Measurements from ENCODE around the gene FOCAD.
"Not testable (repeated sequence)": the region's sequence is repeated elsewhere in the genome, so short reads cannot be mapped to it uniquely, and the experiment has no call there.

Gene FOCAD

GRCh38 chr9:20650750-20651299, 33.2 kb upstream of the FOCAD start:
- H3K27ac ChIP-seq (ENCODE audit: low read length), result no peak overlapping the region
- DNase-seq, result no peak
- no peak overlapping the region for H3K4me2 ChIP-seq (ENCODE audit: low read depth, low read length)
- H3K79me2 ChIP-seq (ENCODE audit: low read length), result no peaks in the 10 kb centered on the region
- no peaks in the 10 kb centered on the region for H3K9me3 ChIP-seq (replicated peaks; ENCODE audit: insufficient read depth, low read length)
- H3K4me1 ChIP-seq (ENCODE audit: low read length), result no peaks in the 10 kb centered on the region
- no peaks in the 10 kb centered on the region for H3F3A ChIP-seq (ENCODE audit: insufficient read depth, low read length)
- H2AFZ ChIP-seq (ENCODE audit: low read length), result no peak overlapping the region
- H3K9ac ChIP-seq (ENCODE audit: low read length), result no peak overlapping the region
- H3K4me3 ChIP-seq (ENCODE audit: low read length), result no peak overlapping the region
- H3K9me2 ChIP-seq (replicated peaks; ENCODE audit: insufficient read depth, low read length), result no peaks in the 10 kb centered on the region
- TF ChIP-seq EZH2phosphoT487 (IDR thresholded peaks at IDR 0.05; ENCODE audit: low read length), result no peak
- no peaks in the 10 kb centered on the region for H3K27me3 ChIP-seq (replicated peaks; ENCODE audit: insufficient read depth, low read length)
- no peaks in the 10 kb centered on the region for H3K36me3 ChIP-seq (replicated peaks; ENCODE audit: insufficient read depth, low read length)
- no peaks in the 10 kb centered on the region for H4K20me1 ChIP-seq (ENCODE audit: insufficient read depth, low read length)

GRCh38 chr9:20651939-20652338, 32.1 kb upstream of the FOCAD start:
- H3K27ac ChIP-seq (ENCODE audit: low read length), result no peak overlapping the region
- H3K27me3 ChIP-seq (replicated peaks; ENCODE audit: insufficient read depth, low read length), result no peaks in the 10 kb centered on the region
- no peak overlapping the region for H3K9ac ChIP-seq (ENCODE audit: low read length)
- no peaks in the 10 kb centered on the region for H3K79me2 ChIP-seq (ENCODE audit: low read length)
- H3K4me2 ChIP-seq (ENCODE audit: low read depth, low read length), result no peak overlapping the region
- H3K9me2 ChIP-seq (replicated peaks; ENCODE audit: insufficient read depth, low read length), result no peaks in the 10 kb centered on the region
- H3K4me3 ChIP-seq (ENCODE audit: low read length), result no peak overlapping the region
- no peak overlapping the region for H2AFZ ChIP-seq (ENCODE audit: low read length)
- H3K36me3 ChIP-seq (replicated peaks; ENCODE audit: insufficient read depth, low read length), result no peaks in the 10 kb centered on the region
- H4K20me1 ChIP-seq (ENCODE audit: insufficient read depth, low read length), result no peaks in the 10 kb centered on the region
- no peak for TF ChIP-seq EZH2 (optimal IDR thresholded peaks at IDR 0.05; ENCODE audit: low read depth, low read length)
- no peak for TF ChIP-seq CTCF (IDR thresholded peaks at IDR 0.05; ENCODE audit: low read length)
- TF ChIP-seq EZH2phosphoT487 (IDR thresholded peaks at IDR 0.05; ENCODE audit: low read length), result no peak
- no peaks in the 10 kb centered on the region for H3K9me3 ChIP-seq (replicated peaks; ENCODE audit: insufficient read depth, low read length)
- H3F3A ChIP-seq (ENCODE audit: insufficient read depth, low read length), result no peaks in the 10 kb centered on the region
- H3K4me1 ChIP-seq (ENCODE audit: low read length), result no peaks in the 10 kb centered on the region
- no peak for DNase-seq

- not testable (repeated sequence) for DNase-seq; H3F3A ChIP-seq (ENCODE audit: insufficient read depth, low read length); H3K9me2 ChIP-seq (replicated peaks; ENCODE audit: insufficient read depth, low read length); H3K27me3 ChIP-seq (replicated peaks; ENCODE audit: insufficient read depth, low read length); H4K20me1 ChIP-seq (ENCODE audit: insufficient read depth, low read length); H3K4me2 ChIP-seq (ENCODE audit: low read depth, low read length); H3K9me3 ChIP-seq (replicated peaks; ENCODE audit: insufficient read depth, low read length); H3K36me3 ChIP-seq (replicated peaks; ENCODE audit: insufficient read depth, low read length); H3K4me1 ChIP-seq (ENCODE audit: low read length)
- Histone ChIP-seq H3K9ac (ENCODE audit: low read length) (peak overlapping the region; percentile 41; the same call in 1 of the 2 replicates), H3K4me3 (ENCODE audit: low read length) (peak overlapping the region; percentile 68), H3K27ac (ENCODE audit: low read length) (peak overlapping the region; percentile 34; the same call in 1 of the 2 replicates), H2AFZ (ENCODE audit: low read length) (peak overlapping the region; percentile 65; the same call in 1 of the 2 replicates), H3K79me2 (ENCODE audit: low read length) (peaks cover 36% of the 10 kb centered on the region)
Measured at GRCh38 chr9:20658246-20658667, 25.8 kb upstream of the FOCAD start.

GRCh38 chr9:20658677-20659473, 25.2 kb upstream of the FOCAD start:
- Histone ChIP-seq H3K27ac (ENCODE audit: low read length) (peak overlapping the region; percentile 34; the same call in 1 of the 2 replicates), H3K4me2 (ENCODE audit: low read depth, low read length) (peak overlapping the region; percentile 49; the same call in 1 of the 2 replicates), H4K20me1 (ENCODE audit: insufficient read depth, low read length) (no peaks in the 10 kb centered on the region), H3K36me3 (replicated peaks; ENCODE audit: insufficient read depth, low read length) (no peaks in the 10 kb centered on the region), H3K79me2 (ENCODE audit: low read length) (peaks cover 36% of the 10 kb centered on the region), H3K9ac (ENCODE audit: low read length) (peak overlapping the region; percentile 41; the same call in 1 of the 2 replicates), H3K9me3 (replicated peaks; ENCODE audit: insufficient read depth, low read length) (no peaks in the 10 kb centered on the region), H3K9me2 (replicated peaks; ENCODE audit: insufficient read depth, low read length) (no peaks in the 10 kb centered on the region), H3K4me3 (ENCODE audit: low read length) (peak overlapping the region; percentile 68), H3F3A (ENCODE audit: insufficient read depth, low read length) (no peaks in the 10 kb centered on the region), H2AFZ (ENCODE audit: low read length) (peak overlapping the region; percentile 65; the same call in 1 of the 2 replicates), H3K27me3 (replicated peaks; ENCODE audit: insufficient read depth, low read length) (no peaks in the 10 kb centered on the region), H3K4me1 (ENCODE audit: low read length) (peaks cover 6% of the 10 kb centered on the region; the same call in 1 of the 2 replicates)
- no peak for DNase-seq
- no peak for TF ChIP-seq EZH2phosphoT487 (IDR thresholded peaks at IDR 0.05; ENCODE audit: low read length)
- TF ChIP-seq CTCF (IDR thresholded peaks at IDR 0.05; ENCODE audit: low read length), result no peak
- no peak for TF ChIP-seq EZH2 (optimal IDR thresholded peaks at IDR 0.05; ENCODE audit: low read depth, low read length)
